ENCODE data around the gene CCDC13.

DNA sequence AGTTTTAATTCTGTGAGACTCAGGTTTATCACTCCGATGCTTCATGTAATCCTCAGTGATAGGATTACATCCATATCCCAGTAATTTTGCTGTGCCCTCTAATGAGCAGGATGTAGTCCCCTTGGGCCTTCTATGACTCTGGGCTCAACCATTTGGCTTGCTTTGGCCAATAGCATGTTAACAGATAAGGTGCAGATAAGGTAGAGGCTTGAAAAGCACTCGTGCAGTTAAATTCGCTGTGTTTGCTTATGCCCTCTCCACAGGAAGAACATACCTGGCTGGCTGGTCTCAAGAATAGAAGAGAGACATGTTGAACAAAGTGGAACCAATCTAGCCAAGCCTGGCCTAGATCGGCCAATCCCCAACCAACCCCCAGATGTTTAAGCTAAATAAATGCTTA lies 20.1 kb downstream of the CCDC13 start:
- TF ChIP-seq, protein P1, sequence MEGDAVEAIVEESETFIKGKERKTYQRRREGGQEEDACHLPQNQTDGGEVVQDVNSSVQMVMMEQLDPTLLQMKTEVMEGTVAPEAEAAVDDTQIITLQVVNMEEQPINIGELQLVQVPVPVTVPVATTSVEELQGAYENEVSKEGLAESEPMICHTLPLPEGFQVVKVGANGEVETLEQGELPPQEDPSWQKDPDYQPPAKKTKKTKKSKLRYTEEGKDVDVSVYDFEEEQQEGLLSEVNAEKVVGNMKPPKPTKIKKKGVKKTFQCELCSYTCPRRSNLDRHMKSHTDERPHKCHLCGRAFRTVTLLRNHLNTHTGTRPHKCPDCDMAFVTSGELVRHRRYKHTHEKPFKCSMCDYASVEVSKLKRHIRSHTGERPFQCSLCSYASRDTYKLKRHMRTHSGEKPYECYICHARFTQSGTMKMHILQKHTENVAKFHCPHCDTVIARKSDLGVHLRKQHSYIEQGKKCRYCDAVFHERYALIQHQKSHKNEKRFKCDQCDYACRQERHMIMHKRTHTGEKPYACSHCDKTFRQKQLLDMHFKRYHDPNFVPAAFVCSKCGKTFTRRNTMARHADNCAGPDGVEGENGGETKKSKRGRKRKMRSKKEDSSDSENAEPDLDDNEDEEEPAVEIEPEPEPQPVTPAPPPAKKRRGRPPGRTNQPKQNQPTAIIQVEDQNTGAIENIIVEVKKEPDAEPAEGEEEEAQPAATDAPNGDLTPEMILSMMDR (conservative IDR thresholded peaks at IDR 0.05 in 1 of 2, IDR thresholded peaks at IDR 0.05 in 1 of 2; ENCODE audit: low read depth in 1 of 2, low read length in 2 of 2) = no peak
- no peak for TF ChIP-seq EZH2 (IDR thresholded peaks at IDR 0.05; ENCODE audit: low read length, missing control alignments)
